Measurements from ENCODE around the gene PDE8B.

PDE8B gene

DNA sequence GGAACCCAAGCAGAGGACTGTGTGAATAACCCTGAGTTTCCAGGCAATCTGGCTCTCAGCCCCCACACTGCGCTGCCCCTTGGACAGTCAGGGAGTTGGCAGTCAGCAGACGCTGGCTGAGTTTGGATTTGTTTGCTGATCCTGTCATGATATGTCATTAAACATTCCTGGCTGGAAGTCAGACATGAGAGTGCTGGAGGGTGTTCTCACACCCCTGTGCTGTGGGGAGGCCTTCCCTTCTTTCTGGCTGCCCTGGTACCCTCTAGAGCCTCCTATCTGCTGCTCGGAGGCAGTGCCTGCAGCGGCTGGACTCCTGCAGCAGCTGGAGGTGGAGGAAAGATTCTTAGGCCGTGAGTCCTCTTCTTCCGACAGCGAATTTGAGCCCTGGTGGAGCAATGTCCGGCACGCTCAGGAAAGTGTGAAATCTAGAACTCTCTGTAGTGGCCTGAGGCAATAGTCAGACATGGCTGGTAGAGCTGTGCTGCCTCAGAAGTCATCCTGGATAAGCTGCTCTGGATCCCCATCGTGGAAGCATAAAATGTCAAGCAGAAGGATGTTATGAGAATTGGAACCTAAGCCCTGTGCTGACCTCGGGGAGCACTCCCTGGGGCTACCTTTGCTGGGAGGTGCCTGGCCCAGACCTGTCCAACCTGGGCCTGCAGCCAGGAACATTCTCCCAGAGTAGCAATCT is 72.0 kb downstream of the PDE8B start:
- POLR2A ChIA-PET = no interaction called here
- CTCF ChIA-PET = no interaction called here
- no peak for DNase-seq (ENCODE audit: extremely low spot score)
- no peak for TF ChIP-seq SP1 (IDR thresholded peaks at IDR 0.05)
- TF ChIP-seq TARDBP (IDR thresholded peaks at IDR 0.05) = no peak
- TF ChIP-seq ARNT (IDR thresholded peaks at IDR 0.05) = no peak
- no peak for TF ChIP-seq BHLHE40 (IDR thresholded peaks at IDR 0.05; ENCODE audit: borderline replicate concordance)
- TF ChIP-seq ELF4 (IDR thresholded peaks at IDR 0.05) = no peak
- TF ChIP-seq CTBP1 (IDR thresholded peaks at IDR 0.05; ENCODE audit: borderline replicate concordance) = no peak
- TF ChIP-seq ZNF384 (IDR thresholded peaks at IDR 0.05) = no peak
- no peak for TF ChIP-seq HDGF (IDR thresholded peaks at IDR 0.05; ENCODE audit: borderline replicate concordance)
- no peak for TF ChIP-seq FOXK2 (IDR thresholded peaks at IDR 0.05)

DNA sequence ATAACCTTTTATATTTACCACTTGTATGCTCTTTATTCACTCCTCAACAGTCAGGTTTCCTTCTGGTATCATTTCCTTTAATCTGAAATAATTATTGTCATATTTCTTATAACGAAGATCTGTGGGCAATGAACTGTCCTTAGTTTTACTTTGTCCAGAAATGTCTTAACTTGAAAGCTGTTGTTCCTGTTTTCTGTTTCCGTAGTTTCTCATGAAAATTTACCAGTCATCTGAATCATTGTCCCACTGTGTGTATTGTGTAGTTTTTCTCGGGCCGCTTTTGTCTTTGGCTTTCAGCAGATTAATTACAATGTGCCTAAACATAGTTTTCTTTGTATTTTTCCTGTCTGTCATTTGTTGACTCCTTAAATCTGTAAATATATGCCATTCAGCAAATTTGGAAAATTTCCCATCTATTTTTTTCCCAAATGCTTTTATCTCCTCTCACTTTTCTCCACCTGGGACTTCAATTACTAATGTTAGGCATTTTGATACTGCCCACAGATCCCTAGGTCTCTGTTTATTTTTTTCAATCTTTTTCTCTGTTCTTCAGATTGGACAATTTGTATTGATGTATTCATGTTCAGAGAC is 74.9 kb downstream of the PDE8B start:
- TF ChIP-seq L3MBTL2 (conservative IDR thresholded peaks at IDR 0.05) = no peak
- no peak for TF ChIP-seq HDGF (IDR thresholded peaks at IDR 0.05; ENCODE audit: borderline replicate concordance)
- ChIA-PET POLR2A (no interaction called here), CTCF (no interaction called here)
- no peak for DNase-seq (ENCODE audit: extremely low spot score)

DNA sequence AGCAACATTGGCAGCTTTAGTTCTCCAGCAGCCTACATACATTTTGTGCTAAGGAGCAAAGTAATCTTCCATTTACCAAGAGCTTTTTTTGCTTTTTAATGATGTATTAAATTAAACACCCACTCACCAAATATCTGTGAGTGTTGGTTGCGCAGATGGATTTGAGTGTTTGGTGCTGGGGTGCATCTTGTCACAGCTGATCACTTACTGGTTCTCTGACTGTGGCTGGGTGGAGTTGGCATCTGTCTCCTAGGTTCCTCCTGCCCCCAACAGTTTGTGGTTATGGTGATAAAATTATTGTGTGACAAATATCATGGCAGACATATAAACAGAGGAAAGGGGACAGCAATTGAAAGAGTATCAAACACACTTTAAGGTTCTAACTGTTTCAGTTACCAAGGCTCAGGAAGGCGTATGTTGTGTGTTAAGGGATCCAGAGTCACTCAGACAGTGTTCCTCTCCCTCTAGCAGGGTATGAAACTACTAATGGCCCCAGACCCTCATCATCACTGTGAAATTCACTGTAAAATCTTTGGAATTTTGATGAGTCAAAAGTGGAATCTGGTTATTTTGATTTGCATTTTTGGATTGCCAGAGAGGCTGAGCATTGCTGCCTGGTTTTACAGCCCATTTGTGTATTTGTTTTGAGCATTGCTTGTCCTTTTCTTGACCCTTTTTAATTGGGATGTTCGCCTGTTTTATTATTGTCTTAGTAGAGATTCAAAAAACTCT is 81.7 kb downstream of the PDE8B start:
- POLR2A ChIA-PET = no interaction called here
- CTCF ChIA-PET = no interaction called here
- no peak for DNase-seq (ENCODE audit: extremely low spot score)
- TF ChIP-seq NFRKB (IDR thresholded peaks at IDR 0.05) = no peak
- TF ChIP-seq ZNF384 (IDR thresholded peaks at IDR 0.05) = no peak
- TF ChIP-seq L3MBTL2 (conservative IDR thresholded peaks at IDR 0.05) = no peak
- no peak for TF ChIP-seq SP1 (IDR thresholded peaks at IDR 0.05)

DNA sequence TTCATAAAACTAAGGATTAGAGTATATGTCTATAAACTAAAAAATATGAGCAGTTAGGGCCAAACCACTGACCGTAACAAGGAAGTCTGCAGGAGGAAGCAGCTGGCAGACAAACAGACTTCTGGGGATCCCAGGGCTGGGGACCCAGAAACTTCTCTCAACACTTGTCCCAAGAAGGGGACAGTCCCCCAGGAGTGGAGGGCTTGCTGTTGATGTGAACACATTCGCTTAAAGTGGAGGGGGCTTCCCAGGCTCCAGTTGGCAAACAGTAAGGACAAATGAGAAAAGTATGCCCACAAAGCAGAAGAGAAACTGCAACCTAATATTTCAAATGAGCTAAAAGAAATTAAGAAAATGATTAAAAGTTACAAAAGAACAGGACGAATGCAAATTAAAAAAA is 83.7 kb downstream of the PDE8B start:
- ChIA-PET CTCF (no interaction called here), POLR2A (no interaction called here)
- no peak for DNase-seq (ENCODE audit: extremely low spot score)
- no peak for TF ChIP-seq FOXK2 (IDR thresholded peaks at IDR 0.05)
- TF ChIP-seq SP1 (IDR thresholded peaks at IDR 0.05) = no peak
- TF ChIP-seq NFRKB (IDR thresholded peaks at IDR 0.05) = no peak
- no peak for TF ChIP-seq LEF1 (IDR thresholded peaks at IDR 0.05; ENCODE audit: borderline replicate concordance)
- TF ChIP-seq HDGF (IDR thresholded peaks at IDR 0.05; ENCODE audit: borderline replicate concordance) = no peak
- no peak for TF ChIP-seq ARNT (IDR thresholded peaks at IDR 0.05)
- no peak for TF ChIP-seq SUZ12 (IDR thresholded peaks at IDR 0.05)
- TF ChIP-seq FOXA1 (IDR thresholded peaks at IDR 0.05) = no peak
- TF ChIP-seq ZNF384 (IDR thresholded peaks at IDR 0.05) = no peak
- no peak for TF ChIP-seq CTBP1 (IDR thresholded peaks at IDR 0.05; ENCODE audit: borderline replicate concordance)
- TF ChIP-seq BHLHE40 (IDR thresholded peaks at IDR 0.05; ENCODE audit: borderline replicate concordance) = no peak
- no peak for TF ChIP-seq TARDBP (IDR thresholded peaks at IDR 0.05)
- TF ChIP-seq, protein P1, sequence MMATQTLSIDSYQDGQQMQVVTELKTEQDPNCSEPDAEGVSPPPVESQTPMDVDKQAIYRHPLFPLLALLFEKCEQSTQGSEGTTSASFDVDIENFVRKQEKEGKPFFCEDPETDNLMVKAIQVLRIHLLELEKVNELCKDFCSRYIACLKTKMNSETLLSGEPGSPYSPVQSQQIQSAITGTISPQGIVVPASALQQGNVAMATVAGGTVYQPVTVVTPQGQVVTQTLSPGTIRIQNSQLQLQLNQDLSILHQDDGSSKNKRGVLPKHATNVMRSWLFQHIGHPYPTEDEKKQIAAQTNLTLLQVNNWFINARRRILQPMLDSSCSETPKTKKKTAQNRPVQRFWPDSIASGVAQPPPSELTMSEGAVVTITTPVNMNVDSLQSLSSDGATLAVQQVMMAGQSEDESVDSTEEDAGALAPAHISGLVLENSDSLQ (IDR thresholded peaks at IDR 0.05) = no peak
- TF ChIP-seq FOXM1 (IDR thresholded peaks at IDR 0.05; ENCODE audit: borderline replicate concordance) = no peak
- TF ChIP-seq ELF4 (IDR thresholded peaks at IDR 0.05) = no peak
- no peak for TF ChIP-seq L3MBTL2 (conservative IDR thresholded peaks at IDR 0.05)

DNA sequence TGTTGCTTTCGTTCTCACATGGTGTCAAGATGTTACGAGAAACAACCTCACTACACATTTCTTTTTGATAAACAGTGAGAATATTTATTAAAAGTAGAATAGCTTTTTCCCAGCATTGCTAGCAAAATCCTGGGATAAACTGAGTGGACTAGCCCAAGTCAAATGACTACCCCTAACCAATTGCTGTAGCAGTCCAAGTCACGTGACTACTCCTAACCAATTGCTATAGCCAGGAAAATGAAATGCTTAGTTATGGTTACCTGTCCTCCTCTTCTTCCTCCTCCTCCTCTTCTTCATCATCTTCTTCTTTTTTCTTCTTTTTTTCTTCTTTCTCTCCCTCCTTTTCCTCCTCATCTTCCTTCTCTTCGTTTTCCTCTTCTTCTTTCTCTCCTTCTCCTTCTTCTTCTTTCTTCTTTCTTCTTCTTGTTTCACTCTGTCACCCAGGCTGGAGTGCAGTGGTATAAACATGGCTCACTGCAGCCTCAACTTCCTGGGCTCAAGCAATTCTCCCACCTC is 85.4 kb downstream of the PDE8B start:
- POLR2A ChIA-PET = no interaction called here
- DNase-seq (ENCODE audit: extremely low spot score) = no peak
- TF ChIP-seq FOXK2 (IDR thresholded peaks at IDR 0.05) (no peak), NFRKB (IDR thresholded peaks at IDR 0.05) (no peak), FOXA1 (IDR thresholded peaks at IDR 0.05) (no peak), FOXM1 (IDR thresholded peaks at IDR 0.05; ENCODE audit: borderline replicate concordance) (no peak), TARDBP (IDR thresholded peaks at IDR 0.05) (no peak), HDGF (IDR thresholded peaks at IDR 0.05; ENCODE audit: borderline replicate concordance) (no peak), L3MBTL2 (conservative IDR thresholded peaks at IDR 0.05) (no peak), SP1 (IDR thresholded peaks at IDR 0.05) (no peak), SUZ12 (IDR thresholded peaks at IDR 0.05) (no peak), CTBP1 (IDR thresholded peaks at IDR 0.05; ENCODE audit: borderline replicate concordance) (no peak), ARNT (IDR thresholded peaks at IDR 0.05) (no peak), LEF1 (IDR thresholded peaks at IDR 0.05; ENCODE audit: borderline replicate concordance) (no peak), ELF4 (IDR thresholded peaks at IDR 0.05) (no peak), BHLHE40 (IDR thresholded peaks at IDR 0.05; ENCODE audit: borderline replicate concordance) (no peak), ZNF384 (IDR thresholded peaks at IDR 0.05) (no peak)
- TF ChIP-seq, protein P1 (IDR thresholded peaks at IDR 0.05) = no peak
- CTCF ChIA-PET = no interaction called here

DNA sequence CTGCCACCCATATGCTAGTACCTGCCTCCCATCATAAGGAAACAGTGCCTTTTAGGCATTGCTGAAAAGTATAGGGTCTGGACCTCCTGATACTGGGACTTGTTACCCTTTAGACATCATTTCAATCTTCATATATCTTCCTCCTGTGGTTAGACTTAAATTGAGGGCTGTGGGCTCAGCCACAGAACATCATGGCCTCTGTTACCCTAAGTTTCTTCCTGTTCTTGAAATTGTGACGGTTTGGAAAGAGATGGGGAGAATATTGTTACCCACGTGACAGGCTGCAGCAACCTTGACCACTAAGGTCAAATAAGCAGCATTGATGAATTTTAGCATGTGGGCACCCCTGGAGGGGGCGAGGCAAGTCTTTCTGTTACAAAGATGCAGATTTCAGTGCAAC is 87.7 kb downstream of the PDE8B start:
- ChIA-PET CTCF (no interaction called here), POLR2A (no interaction called here)
- no peak for TF ChIP-seq SP1 (IDR thresholded peaks at IDR 0.05)
- TF ChIP-seq NFRKB (IDR thresholded peaks at IDR 0.05) = no peak
- TF ChIP-seq SUZ12 (IDR thresholded peaks at IDR 0.05) = no peak
- no peak for TF ChIP-seq ZNF384 (IDR thresholded peaks at IDR 0.05)
- TF ChIP-seq, protein P1 (IDR thresholded peaks at IDR 0.05) = no peak
- no peak for TF ChIP-seq L3MBTL2 (conservative IDR thresholded peaks at IDR 0.05)
- no peak for TF ChIP-seq LEF1 (IDR thresholded peaks at IDR 0.05; ENCODE audit: borderline replicate concordance)
- TF ChIP-seq FOXM1 (IDR thresholded peaks at IDR 0.05; ENCODE audit: borderline replicate concordance) = no peak
- no peak for TF ChIP-seq CTBP1 (IDR thresholded peaks at IDR 0.05; ENCODE audit: borderline replicate concordance)
- no peak for TF ChIP-seq ELF4 (IDR thresholded peaks at IDR 0.05)
- DNase-seq (ENCODE audit: extremely low spot score) = no peak
